GM19099 (cell line): ENCODE measurements around the gene TTL.

Experiments
- POLR2A ChIP-seq: IDR thresholded peaks from 3 replicates; pipeline ENCODE4 v1.6.1; 2011; ENCODE audit warnings: low read depth; ENCODE audit not compliant: insufficient read length; ENCODE audit errors: extremely low read depth

The TTL gene

DNA sequence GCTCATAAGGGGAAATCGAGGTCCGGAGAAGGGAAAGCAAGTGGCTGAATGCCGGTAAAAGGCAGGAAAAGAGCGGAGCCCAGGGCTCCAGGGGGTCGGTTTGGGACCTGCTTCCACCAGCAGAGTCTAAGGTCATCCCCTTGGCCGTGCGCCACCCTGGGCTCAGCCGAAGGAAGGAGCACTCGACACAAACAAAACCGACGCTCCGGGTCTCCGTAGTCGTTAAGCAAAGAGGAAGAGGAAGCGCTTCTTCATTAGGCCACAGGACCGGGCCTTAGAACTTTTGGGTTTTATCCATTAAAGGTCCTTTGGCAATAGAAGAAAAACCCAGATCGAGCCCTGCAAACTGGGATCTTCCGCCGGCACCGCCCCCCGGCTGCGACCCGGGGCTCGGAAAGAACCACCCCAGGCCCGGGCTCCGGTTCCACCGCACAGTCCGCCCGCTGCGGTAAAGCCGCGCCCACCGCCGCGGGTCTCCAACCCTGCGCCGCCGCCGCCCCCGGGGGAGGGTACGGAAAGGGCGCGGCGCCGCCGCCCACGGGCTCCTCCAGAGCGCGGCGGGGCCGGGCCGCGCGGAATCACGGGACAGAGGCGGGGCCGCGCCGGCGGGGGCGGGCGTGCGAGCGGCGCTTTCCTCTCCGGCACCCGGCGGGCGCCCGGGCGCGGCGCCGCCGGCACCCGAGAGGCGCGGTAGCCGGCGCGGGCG lies at the start of gene TTL:
TSS of gene TTL (plus strand) at position 629 of the 706 bp plus-strand sequence. CDS start 189 bp downstream, outside the sequence.
- peak; percentile 70 for TF ChIP-seq POLR2A

GRCh38 chr2:112433480-112433879 lies 48.5 kb upstream of the TTL start, which contains the start of gene RGPD8:
Gene RGPD8 (minus strand): TSS chr2:112433645. CDS start chr2:112433453, 192 bp downstream.
- TF ChIP-seq POLR2A = peak; percentile 33

DNA sequence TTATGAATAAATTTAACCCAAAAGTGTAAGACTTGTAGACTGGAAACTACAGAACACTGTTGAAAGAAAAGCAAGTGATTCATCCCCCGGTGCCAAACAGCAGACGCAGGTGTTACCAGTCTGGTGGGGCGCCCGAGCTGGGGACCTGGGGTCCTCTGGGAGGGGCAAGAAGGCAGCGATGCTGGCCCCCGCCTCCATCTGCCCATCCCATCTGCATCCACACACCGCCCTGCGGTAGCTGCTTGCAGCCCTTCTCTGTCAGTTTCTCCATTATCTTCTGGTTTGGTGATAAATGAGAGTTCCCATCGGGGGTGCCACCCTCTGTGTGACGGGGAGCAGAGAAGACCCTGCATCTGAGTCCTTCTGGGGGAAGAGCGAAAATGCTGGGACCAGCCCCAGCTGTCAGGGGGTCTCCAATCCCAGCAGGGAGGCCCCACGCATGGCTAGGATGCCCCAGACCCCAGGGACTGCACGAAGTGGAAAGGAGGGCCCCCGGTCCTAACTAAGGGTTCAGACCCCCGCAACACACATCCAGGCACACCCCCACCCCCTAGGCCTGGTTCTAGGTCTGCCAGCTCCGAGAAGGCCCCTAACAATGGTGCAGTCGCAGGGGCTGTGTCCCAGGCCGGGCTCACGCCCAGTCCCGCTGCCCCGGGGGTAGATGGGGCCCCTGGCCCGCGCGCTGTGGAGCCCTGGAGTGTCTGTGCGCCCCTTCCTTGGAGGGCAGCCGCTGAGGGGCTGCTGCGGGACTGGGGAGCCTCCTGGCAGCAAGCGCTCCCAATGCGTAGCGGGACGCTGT lies 47.8 kb upstream of the TTL start:
- no peak for TF ChIP-seq POLR2A

DNA sequence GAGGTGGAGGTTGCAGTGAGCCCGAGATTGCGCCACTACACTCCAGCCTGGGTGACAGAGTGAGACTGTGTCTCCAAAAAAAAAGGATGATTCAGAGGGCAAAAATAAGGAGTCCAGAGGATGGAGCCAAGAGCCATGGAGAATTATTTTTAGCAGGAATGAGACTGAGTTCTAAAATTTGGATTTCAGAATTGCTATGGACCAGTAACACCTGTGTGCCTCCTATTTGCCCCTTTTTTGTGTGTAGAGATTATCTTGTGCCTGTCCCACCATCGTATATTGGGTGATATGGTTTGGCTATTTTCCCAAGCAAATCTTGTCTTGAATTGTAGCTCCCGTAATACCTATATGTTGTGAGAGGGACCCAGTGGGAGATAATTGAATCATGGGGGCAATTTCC lies 32.1 kb upstream of the TTL start:
- no peak for TF ChIP-seq POLR2A

DNA sequence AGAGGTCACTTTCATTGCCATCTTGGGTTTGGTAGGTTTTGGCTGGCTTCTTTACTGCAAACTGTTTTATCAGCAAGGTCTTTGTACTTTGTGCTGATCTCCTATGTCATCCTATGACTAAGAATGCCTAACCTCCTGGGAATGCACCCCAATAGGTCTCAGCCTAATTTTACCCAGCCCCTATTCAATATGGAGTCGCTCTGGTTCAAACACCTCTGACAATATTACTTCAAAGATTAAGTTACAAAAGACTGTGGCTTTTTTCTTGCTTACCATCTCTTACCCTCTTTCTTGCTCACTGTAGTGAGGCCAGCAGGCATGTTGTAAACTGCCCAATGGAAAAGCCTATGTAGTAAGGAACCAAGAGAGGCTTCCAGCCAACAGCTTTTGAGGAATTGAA lies 30.6 kb upstream of the TTL start:
- no peak for TF ChIP-seq POLR2A

- no peak for TF ChIP-seq POLR2A
Measured at GRCh38 chr2:112454586-112454985, 27.4 kb upstream of the TTL start.

GRCh38 chr2:112459372-112459771 lies 22.6 kb upstream of the TTL start:
- TF ChIP-seq POLR2A = no peak

DNA sequence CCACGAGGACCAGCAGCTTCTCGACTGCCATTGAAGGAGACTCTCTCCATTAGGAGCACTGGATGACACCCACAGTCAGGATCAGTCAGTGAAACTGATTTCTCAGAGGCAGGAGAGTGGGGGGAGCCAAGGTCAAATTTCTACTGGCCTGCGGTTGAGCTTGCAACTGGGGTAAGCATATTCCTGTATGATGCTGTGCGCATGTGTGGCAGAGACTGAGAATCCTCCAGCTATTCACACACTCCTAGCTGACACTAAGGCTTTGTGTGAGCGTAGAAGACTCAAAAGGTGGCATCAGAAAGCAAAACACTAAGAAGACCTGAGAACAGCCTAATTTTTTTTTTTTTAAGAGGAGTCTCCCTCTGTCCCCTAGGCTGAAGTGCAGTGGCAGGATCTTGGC lies 19.8 kb upstream of the TTL start:
- no peak for TF ChIP-seq POLR2A

DNA sequence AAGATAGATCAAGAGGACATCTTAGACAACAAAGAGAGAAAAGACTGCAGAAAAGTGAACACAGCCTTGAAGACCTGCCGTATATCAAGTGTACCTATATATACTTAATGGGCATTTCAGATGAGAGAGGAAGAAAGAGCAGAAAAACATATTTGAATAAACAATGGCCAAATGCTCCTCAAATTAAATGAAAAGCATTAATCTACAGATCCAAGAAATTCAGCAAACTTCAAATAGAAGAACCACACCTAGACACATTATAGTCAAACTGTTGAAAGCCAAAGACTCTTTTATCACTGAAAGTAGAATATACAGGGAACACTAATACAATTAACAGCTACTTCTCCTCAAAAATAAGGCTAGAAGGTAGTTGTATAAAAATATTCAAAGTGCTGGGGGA lies 18.7 kb upstream of the TTL start:
- TF ChIP-seq POLR2A = no peak

- TF ChIP-seq POLR2A = no peak
Measured at GRCh38 chr2:112465382-112465781, 16.6 kb upstream of the TTL start.

GRCh38 chr2:112472547-112473263 lies 9.3 kb upstream of the TTL start:
- no peak for TF ChIP-seq POLR2A

- TF ChIP-seq POLR2A = no peak
Measured at GRCh38 chr2:112474844-112475486, 7.0 kb upstream of the TTL start.

- TF ChIP-seq POLR2A = no peak
Measured at GRCh38 chr2:112476434-112476833, 5.5 kb upstream of the TTL start.

DNA sequence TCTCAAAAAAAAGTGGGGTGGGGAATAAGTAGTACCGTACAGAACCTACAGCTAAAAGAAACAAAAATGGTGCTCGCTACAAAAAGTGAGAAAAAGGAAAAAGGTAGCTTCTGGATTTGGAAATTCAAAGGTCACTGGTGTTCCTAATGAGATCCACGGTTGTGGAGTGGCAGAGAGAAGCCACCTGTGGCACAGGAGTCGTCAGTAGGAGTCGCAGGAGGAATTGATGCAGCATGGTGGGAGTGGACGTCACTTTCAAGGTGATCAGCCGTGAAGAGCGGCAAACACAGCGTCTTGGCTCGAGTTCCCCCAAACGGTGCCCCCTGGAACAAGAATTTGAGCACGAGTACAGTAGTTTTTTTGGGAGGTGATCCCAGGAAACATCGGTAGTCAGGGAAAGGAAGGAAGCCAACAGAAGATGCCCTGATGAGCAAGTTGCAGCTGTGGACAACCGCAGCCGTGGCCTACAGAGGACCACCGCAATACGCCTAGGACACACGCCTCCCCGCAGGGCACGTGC lies 1.4 kb upstream of the TTL start:
- no peak for TF ChIP-seq POLR2A

- TF ChIP-seq POLR2A = no peak
Measured at GRCh38 chr2:112481050-112481527, 867 bp upstream of the TTL start.
